D721Med (cell line): Measurements from ENCODE around the gene EID2.

ENCODE experiments used
- DNase-seq: peaks from one replicate; pipeline ENCODE4 v3.0.0; 2011; ENCODE audit warnings: low spot score; ENCODE audit not compliant: insufficient read length
- FAIRE-seq: peaks from 2 replicates; lab custom pipeline; 2011; peaks lifted over from hg19 to GRCh38; lab: Jason Lieb, UNC
- CTCF ChIP-seq: IDR thresholded peaks from 2 replicates; pipeline ENCODE4 v1.5.1; 2012; ENCODE audit warnings: mild to moderate bottlenecking, control low read depth; ENCODE audit not compliant: insufficient read depth; ENCODE audit errors: missing control alignments

Gene EID2

GRCh38 chr19:39546599-39546998 lies 6.6 kb upstream of the EID2 start:
- DNase-seq = no peak
- no peak for TF ChIP-seq CTCF
- no peak for FAIRE-seq

GRCh38 chr19:39544911-39545310 lies 5.0 kb upstream of the EID2 start:
- FAIRE-seq (no peak), DNase-seq (no peak)
- TF ChIP-seq CTCF = no peak

DNA sequence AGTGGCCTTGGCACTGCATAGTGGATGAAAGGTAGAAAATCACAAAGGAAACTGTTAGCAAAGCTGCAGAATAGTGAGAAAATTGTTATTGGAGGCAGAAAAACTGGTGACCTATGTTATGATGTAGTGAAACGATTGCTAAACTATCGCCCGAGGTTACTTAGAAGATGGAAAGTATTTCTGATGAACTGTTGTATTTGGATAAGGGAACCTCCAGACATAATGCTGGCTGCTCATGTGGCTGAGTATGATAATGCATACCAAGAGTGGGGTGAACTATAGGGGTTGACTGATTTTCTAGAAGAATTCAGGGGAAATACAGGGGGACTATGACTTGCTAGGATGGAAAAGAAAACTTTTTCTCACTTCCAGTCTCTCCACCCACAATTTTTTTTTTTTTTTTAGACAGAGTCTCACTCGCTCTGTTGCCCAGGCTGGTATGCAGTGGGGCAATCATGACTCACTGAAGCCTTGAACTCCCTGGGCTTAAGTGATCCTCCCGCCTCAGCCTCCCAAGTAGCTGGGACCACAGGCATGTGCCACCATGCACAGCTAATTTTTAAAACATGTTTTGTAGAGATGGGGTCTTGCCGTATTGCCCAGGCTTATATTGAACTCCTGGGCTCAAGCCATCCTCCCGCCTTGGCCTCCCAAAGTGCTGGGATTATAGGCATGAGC lies 4.4 kb upstream of the EID2 start:
- DNase-seq = no peak
- TF ChIP-seq CTCF = no peak
- no peak for FAIRE-seq

GRCh38 chr19:39543477-39543857 lies 3.5 kb upstream of the EID2 start:
- DNase-seq = no peak
- no peak for FAIRE-seq
- no peak for TF ChIP-seq CTCF

DNA sequence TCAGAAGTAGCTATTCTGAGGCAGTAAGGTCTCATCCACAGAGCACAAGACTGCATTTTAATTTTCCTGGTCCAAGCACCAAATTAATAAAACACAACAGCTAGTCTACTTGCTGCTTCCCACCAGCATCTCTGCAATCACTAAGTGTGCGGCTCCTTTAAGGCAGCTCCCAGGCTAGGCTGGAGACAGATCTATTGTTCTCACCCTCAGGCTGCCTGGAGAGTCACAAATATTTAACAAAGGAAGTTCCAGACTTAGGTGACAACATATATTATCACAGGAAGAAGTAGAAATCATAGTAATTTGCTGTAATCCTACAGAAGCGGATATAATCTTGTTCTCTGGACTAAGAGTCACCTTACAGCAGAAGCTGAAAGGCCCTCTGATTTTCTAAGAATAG lies 2.2 kb upstream of the EID2 start:
- DNase-seq (no peak), FAIRE-seq (no peak)

DNA sequence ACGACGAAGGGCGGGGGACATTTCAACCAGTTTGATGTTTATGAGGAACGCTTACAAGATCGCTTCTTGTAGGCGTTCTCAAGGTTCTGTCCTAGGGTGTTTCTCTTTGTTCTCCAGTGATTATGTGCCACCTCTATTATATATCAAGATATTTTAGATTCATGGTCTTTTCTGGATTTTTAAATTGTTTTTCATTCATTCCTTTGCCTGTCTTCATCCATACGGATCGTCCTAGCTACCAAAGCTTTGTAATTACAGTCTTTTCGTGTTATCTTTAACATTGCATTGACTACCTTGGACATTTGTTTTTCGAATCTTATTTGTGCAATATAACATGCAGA lies 342 bp upstream of the EID2 start:
- FAIRE-seq (no peak), DNase-seq (no peak)
- TF ChIP-seq CTCF = no peak

More for the DNA sequence above, 2.2 kb upstream of the EID2 start:
- no peak for TF ChIP-seq CTCF

GRCh38 chr19:39539165-39539517 lies 820 bp downstream of the EID2 start:
- DNase-seq (no peak), FAIRE-seq (no peak)
- no peak for TF ChIP-seq CTCF
